SK-N-SH (cell line): ENCODE results near the gene MAN2C1. TPM values are rescaled to one million over a fixed set of nuclear protein-coding genes. Genes with fewer than 3 reads are reported as not detected.

Experiments used
- CTCF ChIA-PET: fragments of 300-600, 350-600 bp; formaldehyde crosslinking; extraction: SDS; loops from one replicate; lab custom pipeline; 2021; lab: Yijun Ruan, JAX
- POLR2A ChIA-PET: fragments of 350-600 bp; sonication (Branson Sonifier 250); formaldehyde crosslinking; extraction: SDS; loops from one replicate; lab custom pipeline; 2020; ENCODE audit warnings: antibody characterized with exemption, inconsistent platforms; lab: Yijun Ruan, JAX
- DNase-seq: peaks from one replicate; pipeline ENCODE4 v3.0.0; 2012
- H2AFZ ChIP-seq: fragments of 200-600 bp; sonication (generic); 2 replicates; pipeline ENCODE4 v1.8.1; 2016; ENCODE audit warnings: antibody characterized with exemption, mild to moderate bottlenecking, low read depth
- H3F3A ChIP-seq: fragments of 200-600 bp; sonication (generic); replicated peaks from 2 replicates; pipeline ENCODE3; 2016; ENCODE audit warnings: antibody characterized with exemption, mild to moderate bottlenecking; ENCODE audit not compliant: insufficient read depth
- H3K27ac ChIP-seq, 2 experiments: fragments of 200-500 bp in 1 of 2; fragments of 200-600 bp in 1 of 2; sonication (Bioruptor generic) in 1 of 2; sonication (generic), shearing (Covaris generic) in 1 of 2; 2 replicates each; pipeline versions ENCODE4 v1.5.1 to v1.6.1; 2014 to 2016; ENCODE audit warnings: low read depth in 2 of 2, inconsistent platforms in 1 of 2, low read length in 1 of 2, mild to moderate bottlenecking in 1 of 2, mixed read lengths in 1 of 2
- H3K27me3 ChIP-seq: fragments of 200-600 bp; sonication (generic), shearing (Covaris generic); 2 replicates; pipeline ENCODE4 v1.6.1; 2016; ENCODE audit warnings: mixed run types; ENCODE audit not compliant: insufficient read depth
- H3K36me3 ChIP-seq, 2 experiments: fragments of 200-500 bp in 1 of 2; fragments of 200-600 bp in 1 of 2; sonication (Bioruptor generic) in 1 of 2; sonication (generic) in 1 of 2; replicated peaks in 1 of 2; 2 replicates each; pipeline versions ENCODE3 to v1.5.1; 2014 to 2016; ENCODE audit warnings: low read length in 1 of 2, mild to moderate bottlenecking in 1 of 2; ENCODE audit not compliant: insufficient read depth in 2 of 2, control insufficient read depth in 1 of 2
- H3K4me1 ChIP-seq, 2 experiments: fragments of 200-500 bp in 1 of 2; fragments of 200-600 bp in 1 of 2; sonication (Bioruptor generic) in 1 of 2; sonication (generic), shearing (Covaris generic) in 1 of 2; 2 replicates each; pipeline versions ENCODE4 v1.5.1 to v1.6.1; 2014 to 2016; ENCODE audit warnings: low read depth in 1 of 2, low read length in 1 of 2, mixed run types in 1 of 2; ENCODE audit not compliant: insufficient read depth in 2 of 2, control insufficient read depth in 1 of 2
- H3K4me2 ChIP-seq: fragments of 200-600 bp; sonication (generic), shearing (Covaris generic); 2 replicates; pipeline ENCODE4 v1.6.1; 2017; ENCODE audit warnings: mixed run types
- H3K4me3 ChIP-seq, 2 experiments: fragments of 200-500 bp in 1 of 2; fragments of 200-600 bp in 1 of 2; sonication (Bioruptor generic) in 1 of 2; sonication (generic), shearing (Covaris generic) in 1 of 2; 2 replicates each; pipeline versions ENCODE4 v1.5.1 to v1.8.1; 2014 to 2016; ENCODE audit warnings: low read depth in 2 of 2, inconsistent platforms in 1 of 2, low read length in 1 of 2, mild to moderate bottlenecking in 1 of 2, mixed read lengths in 1 of 2, moderate library complexity in 1 of 2
- H3K79me2 ChIP-seq: fragments of 200-600 bp; sonication (generic); 2 replicates; pipeline ENCODE4 v1.8.1; 2017; ENCODE audit warnings: mild to moderate bottlenecking; ENCODE audit not compliant: insufficient read depth
- H3K9ac ChIP-seq: fragments of 200-600 bp; sonication (generic); 2 replicates; pipeline ENCODE4 v1.6.1; 2017; ENCODE audit warnings: mixed run types
- H3K9me2 ChIP-seq: fragments of 200-600 bp; sonication (generic); 2 replicates; pipeline ENCODE4 v1.6.1; 2017; ENCODE audit warnings: mixed run types
- H3K9me3 ChIP-seq: fragments of 200-600 bp; sonication (generic); 2 replicates; pipeline ENCODE4 v1.6.1; 2017; ENCODE audit warnings: mixed run types, mild to moderate bottlenecking, moderate library complexity
- H4K20me1 ChIP-seq: fragments of 200-600 bp; sonication (generic); 2 replicates; pipeline ENCODE4 v1.6.1; 2017; ENCODE audit warnings: mild to moderate bottlenecking, mixed run types; ENCODE audit not compliant: insufficient read depth
- ELF1 ChIP-seq: IDR thresholded peaks from 2 replicates; pipeline ENCODE4 v1.4.0; 2012
- EZH2phosphoT487 ChIP-seq: fragments of 200-600 bp; sonication (generic); IDR thresholded peaks from 2 replicates; pipeline ENCODE4 v1.6.1; 2017; ENCODE audit warnings: low read depth, mixed run types, mild to moderate bottlenecking, antibody characterized with exemption, moderate library complexity, borderline replicate concordance
- FOXJ3 ChIP-seq: sonication (generic); formaldehyde crosslinking; IDR thresholded peaks from 2 replicates; pipeline ENCODE4 v1.5.1; 2020; ENCODE audit warnings: mild to moderate bottlenecking, missing genetic modification reagents
- MXI1 ChIP-seq: IDR thresholded peaks from 2 replicates; pipeline ENCODE4 v1.6.1; 2012; ENCODE audit warnings: mild to moderate bottlenecking, low read depth, low read length, improper control_type of control experiment
- RXRA ChIP-seq: IDR thresholded peaks from 2 replicates; pipeline ENCODE4 v1.4.0; 2012; ENCODE audit warnings: low read depth, mild to moderate bottlenecking, borderline replicate concordance
- USF2 ChIP-seq: fragments of 150-350 bp; IDR thresholded peaks from 2 replicates; pipeline ENCODE4 v1.6.1; 2017; ENCODE audit warnings: antibody characterized with exemption, low read length, low read depth, borderline replicate concordance
- WGBS: methylation state at CpG from one replicate; pipeline ENCODE4 v1.1.6; 2017; ENCODE audit warnings: low lambda C conversion rate; 5-methylcytosine and 5-hydroxymethylcytosine counted together
- polyA plus RNA-seq, 3 experiments: library from polyadenylated mRNA; depleted of rRNA; stranded (reverse); fragments of >200 nt; gene quantifications; 2 replicates each; pipeline ENCODE4 v1.2.3, GENCODE V29; 2012
- TF ChIP-seq, protein P1 (sequence below): IDR thresholded peaks from 2 replicates; pipeline ENCODE4 v1.6.1; 2012; ENCODE audit warnings: mild to moderate bottlenecking, low read depth, low read length, moderate library complexity

The MAN2C1 gene
- polyA plus RNA-seq, 1 of the 3 experiments (the other 2 are of a cell fraction), result 132 TPM

GRCh38 chr15:75360856-75361255 is 7.6 kb downstream of the MAN2C1 start:
- H3K27me3 ChIP-seq, result no peaks in the 10 kb centered on the region
- H2AFZ ChIP-seq, result no peak overlapping the region
- ChIA-PET POLR2A (no interaction called here), CTCF (interaction anchor here (0.8 kb wide), 1 partner anchor 12 kb away, joined by 3 read pairs; no protein-coding TSS in a partner anchor)
- no peaks in the 10 kb centered on the region for H4K20me1 ChIP-seq
- H3F3A ChIP-seq, result no peaks in the 10 kb centered on the region
- TF ChIP-seq MXI1 (no peak), EZH2phosphoT487 (no peak), ELF1 (no peak)
- TF ChIP-seq, protein P1, sequence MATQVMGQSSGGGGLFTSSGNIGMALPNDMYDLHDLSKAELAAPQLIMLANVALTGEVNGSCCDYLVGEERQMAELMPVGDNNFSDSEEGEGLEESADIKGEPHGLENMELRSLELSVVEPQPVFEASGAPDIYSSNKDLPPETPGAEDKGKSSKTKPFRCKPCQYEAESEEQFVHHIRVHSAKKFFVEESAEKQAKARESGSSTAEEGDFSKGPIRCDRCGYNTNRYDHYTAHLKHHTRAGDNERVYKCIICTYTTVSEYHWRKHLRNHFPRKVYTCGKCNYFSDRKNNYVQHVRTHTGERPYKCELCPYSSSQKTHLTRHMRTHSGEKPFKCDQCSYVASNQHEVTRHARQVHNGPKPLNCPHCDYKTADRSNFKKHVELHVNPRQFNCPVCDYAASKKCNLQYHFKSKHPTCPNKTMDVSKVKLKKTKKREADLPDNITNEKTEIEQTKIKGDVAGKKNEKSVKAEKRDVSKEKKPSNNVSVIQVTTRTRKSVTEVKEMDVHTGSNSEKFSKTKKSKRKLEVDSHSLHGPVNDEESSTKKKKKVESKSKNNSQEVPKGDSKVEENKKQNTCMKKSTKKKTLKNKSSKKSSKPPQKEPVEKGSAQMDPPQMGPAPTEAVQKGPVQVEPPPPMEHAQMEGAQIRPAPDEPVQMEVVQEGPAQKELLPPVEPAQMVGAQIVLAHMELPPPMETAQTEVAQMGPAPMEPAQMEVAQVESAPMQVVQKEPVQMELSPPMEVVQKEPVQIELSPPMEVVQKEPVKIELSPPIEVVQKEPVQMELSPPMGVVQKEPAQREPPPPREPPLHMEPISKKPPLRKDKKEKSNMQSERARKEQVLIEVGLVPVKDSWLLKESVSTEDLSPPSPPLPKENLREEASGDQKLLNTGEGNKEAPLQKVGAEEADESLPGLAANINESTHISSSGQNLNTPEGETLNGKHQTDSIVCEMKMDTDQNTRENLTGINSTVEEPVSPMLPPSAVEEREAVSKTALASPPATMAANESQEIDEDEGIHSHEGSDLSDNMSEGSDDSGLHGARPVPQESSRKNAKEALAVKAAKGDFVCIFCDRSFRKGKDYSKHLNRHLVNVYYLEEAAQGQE, result no peak
- H3K9me3 ChIP-seq, result no peaks in the 10 kb centered on the region
- peaks cover 12 to 60% of the 10 kb centered on the region in 2 experiments for H3K36me3 ChIP-seq
- H3K9me2 ChIP-seq, result no peaks in the 10 kb centered on the region
- H3K27ac ChIP-seq, result no peak overlapping the region
- no peaks in the 10 kb centered on the region for H3K79me2 ChIP-seq
- no peak for DNase-seq
- 97% methylated on average over 5 of the region's 7 CpGs for WGBS
- H3K4me1 ChIP-seq, result no peaks in the 10 kb centered on the region
- H3K4me2 ChIP-seq, result no peak overlapping the region
- H3K9ac ChIP-seq, result no peak overlapping the region
- H3K4me3 ChIP-seq, result no peak overlapping the region

GRCh38 chr15:75360391-75360790 is 8.0 kb downstream of the MAN2C1 start:
- H3K4me3 ChIP-seq, result no peak overlapping the region
- H3K36me3 ChIP-seq, result peaks cover 7 to 62% of the 10 kb centered on the region in 2 experiments
- ChIA-PET POLR2A (interaction anchor here (1.1 kb wide), 1 partner anchor 8 kb away, joined by 6 read pairs; the partner anchor contains the start of gene MAN2C1), CTCF (interaction anchor here (0.7 to 0.8 kb wide), 2 partner anchors 12 kb away, joined by 3 read pairs; no protein-coding TSS in a partner anchor)
- H3K9me3 ChIP-seq, result no peaks in the 10 kb centered on the region
- no peaks in the 10 kb centered on the region for H3K9me2 ChIP-seq
- H2AFZ ChIP-seq, result no peak overlapping the region
- no peaks in the 10 kb centered on the region for H3K79me2 ChIP-seq
- no peaks in the 10 kb centered on the region for H4K20me1 ChIP-seq
- 14% methylated on average over 1 of the region's 1 CpG for WGBS
- TF ChIP-seq RXRA, result no peak
- no peak for TF ChIP-seq FOXJ3
- TF ChIP-seq MXI1, result no peak
- no peak for TF ChIP-seq USF2
- no peak for DNase-seq
- no peaks in the 10 kb centered on the region for H3F3A ChIP-seq
- no peak overlapping the region for H3K4me2 ChIP-seq
- H3K4me1 ChIP-seq, result no peaks in the 10 kb centered on the region
- H3K9ac ChIP-seq, result no peak overlapping the region
- no peak overlapping the region for H3K27ac ChIP-seq
- H3K27me3 ChIP-seq, result no peaks in the 10 kb centered on the region
